Smooth muscle cell (in vitro differentiated cells): ENCODE measurements around the gene TSPAN19. TPM values are rescaled to one million over a fixed set of nuclear protein-coding genes. Genes with fewer than 3 reads are reported as not detected.
A peak's percentile ranks its signal among the peaks of the same experiment; 100 is the strongest.

Experiments used
- DNase-seq: peaks from one replicate; lab custom pipeline; 2025; ENCODE audit not compliant: unreplicated experiment; lab: John Stamatoyannopoulos, UW
- H2AFZ ChIP-seq: fragments of 200-600 bp; sonication (generic); 2 replicates; pipeline ENCODE4 v1.6.0; 2016; ENCODE audit warnings: antibody characterized with exemption, low read depth, mild to moderate bottlenecking
- H3F3A ChIP-seq: fragments of 200-600 bp; sonication (generic); 2 replicates; pipeline ENCODE4 v1.6.0; 2017; ENCODE audit warnings: antibody characterized with exemption, low read depth
- H3K27ac ChIP-seq: fragments of 200-600 bp; sonication (generic); 2 replicates; pipeline ENCODE4 v1.5.1; 2016; ENCODE audit warnings: low read depth, mild to moderate bottlenecking
- H3K27me3 ChIP-seq: fragments of 200-600 bp; sonication (generic); 2 replicates; pipeline ENCODE4 v1.6.1; 2016; ENCODE audit warnings: low read depth, mild to moderate bottlenecking
- H3K36me3 ChIP-seq: fragments of 200-600 bp; sonication (generic); 2 replicates; pipeline ENCODE4 v1.5.1; 2016; ENCODE audit warnings: low read depth
- H3K4me1 ChIP-seq: fragments of 200-600 bp; sonication (generic); 2 replicates; pipeline ENCODE4 v1.5.1; 2016; ENCODE audit warnings: low read depth
- H3K4me2 ChIP-seq: fragments of 200-600 bp; sonication (generic); 2 replicates; pipeline ENCODE4 v1.6.0; 2016; ENCODE audit warnings: mild to moderate bottlenecking
- H3K4me3 ChIP-seq: fragments of 200-600 bp; sonication (generic); 2 replicates; pipeline ENCODE4 v1.5.1; 2016; ENCODE audit warnings: mild to moderate bottlenecking
- H3K79me2 ChIP-seq: fragments of 200-600 bp; sonication (generic); 2 replicates; pipeline ENCODE4 v1.6.0; 2016; ENCODE audit warnings: low read depth, mild to moderate bottlenecking
- H3K9ac ChIP-seq: fragments of 200-600 bp; sonication (generic); 2 replicates; pipeline ENCODE4 v1.6.0; 2016; ENCODE audit warnings: low read depth
- H3K9me3 ChIP-seq: fragments of 200-600 bp; sonication (generic); replicated peaks from 2 replicates; pipeline ENCODE4 v1.5.1; 2016; ENCODE audit warnings: low read depth
- H4K20me1 ChIP-seq: fragments of 200-600 bp; sonication (generic); 2 replicates; pipeline ENCODE4 v1.6.0; 2016; ENCODE audit warnings: low read depth
- WGBS: methylation state at CpG from one replicate; pipeline ENCODE4 v1.1.7; 2016; ENCODE audit warnings: low lambda C conversion rate; 5-methylcytosine and 5-hydroxymethylcytosine counted together
- polyA plus RNA-seq: library from polyadenylated mRNA; unstranded; fragments of >200 nt; fragmentation: Nextera tagmentation; extraction: Ambion mirVana; gene quantifications from 2 replicates; pipeline ENCODE4 v1.2.1, GENCODE V29; 2016
- total RNA-seq: library from RNA; depleted of rRNA; stranded (reverse); fragments of >200 nt; gene quantifications from 2 replicates; pipeline ENCODE4 v1.2.3, GENCODE V29; 2014
- TF ChIP-seq, protein P1 (sequence below): fragments of 200-600 bp; sonication (generic); IDR thresholded peaks from 2 replicates; pipeline ENCODE4 v1.5.1; 2017; ENCODE audit warnings: borderline replicate concordance, mild to moderate bottlenecking, antibody characterized with exemption; ENCODE audit not compliant: insufficient read depth, poor library complexity, severe bottlenecking

TSPAN19 gene
- total and polyA plus RNA-seq, 2 experiments from 2014 or later, result not detected

DNA sequence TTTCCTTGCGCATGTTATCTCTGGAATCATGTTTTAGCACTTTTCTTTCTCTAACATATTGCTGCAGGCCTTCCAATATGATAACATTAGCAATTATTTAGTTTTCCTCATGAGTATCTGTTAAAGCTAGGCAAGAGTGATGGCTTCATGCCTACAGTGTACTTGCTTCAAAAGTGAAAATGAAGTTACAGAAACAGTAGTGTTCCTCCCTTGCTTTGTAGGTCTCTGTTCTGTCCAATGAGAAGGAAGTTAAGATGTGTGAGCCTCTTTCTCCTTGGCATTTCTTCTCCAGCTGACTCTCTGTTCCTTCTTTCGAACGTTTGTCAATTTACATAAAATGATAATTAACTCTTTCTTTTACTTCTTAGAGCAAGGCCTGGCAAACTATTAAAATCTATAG, 22.3 kb upstream of the TSPAN19 start:
- H4K20me1 ChIP-seq, result no peaks in the 10 kb centered on the region
- no peak overlapping the region for H3K27ac ChIP-seq
- no peak for DNase-seq
- no peaks in the 10 kb centered on the region for H3K79me2 ChIP-seq
- no peaks in the 10 kb centered on the region for H3F3A ChIP-seq
- no peaks in the 10 kb centered on the region for H3K36me3 ChIP-seq
- 80% methylated on average over 3 of the region's 3 CpGs for WGBS
- H2AFZ ChIP-seq, result no peak overlapping the region
- no peaks in the 10 kb centered on the region for H3K4me1 ChIP-seq
- H3K9ac ChIP-seq, result no peak overlapping the region
- no peak overlapping the region for H3K4me2 ChIP-seq
- TF ChIP-seq, protein P1, sequence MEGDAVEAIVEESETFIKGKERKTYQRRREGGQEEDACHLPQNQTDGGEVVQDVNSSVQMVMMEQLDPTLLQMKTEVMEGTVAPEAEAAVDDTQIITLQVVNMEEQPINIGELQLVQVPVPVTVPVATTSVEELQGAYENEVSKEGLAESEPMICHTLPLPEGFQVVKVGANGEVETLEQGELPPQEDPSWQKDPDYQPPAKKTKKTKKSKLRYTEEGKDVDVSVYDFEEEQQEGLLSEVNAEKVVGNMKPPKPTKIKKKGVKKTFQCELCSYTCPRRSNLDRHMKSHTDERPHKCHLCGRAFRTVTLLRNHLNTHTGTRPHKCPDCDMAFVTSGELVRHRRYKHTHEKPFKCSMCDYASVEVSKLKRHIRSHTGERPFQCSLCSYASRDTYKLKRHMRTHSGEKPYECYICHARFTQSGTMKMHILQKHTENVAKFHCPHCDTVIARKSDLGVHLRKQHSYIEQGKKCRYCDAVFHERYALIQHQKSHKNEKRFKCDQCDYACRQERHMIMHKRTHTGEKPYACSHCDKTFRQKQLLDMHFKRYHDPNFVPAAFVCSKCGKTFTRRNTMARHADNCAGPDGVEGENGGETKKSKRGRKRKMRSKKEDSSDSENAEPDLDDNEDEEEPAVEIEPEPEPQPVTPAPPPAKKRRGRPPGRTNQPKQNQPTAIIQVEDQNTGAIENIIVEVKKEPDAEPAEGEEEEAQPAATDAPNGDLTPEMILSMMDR, result no peak
- no peaks in the 10 kb centered on the region for H3K27me3 ChIP-seq
- no peaks in the 10 kb centered on the region for H3K9me3 ChIP-seq
- H3K4me3 ChIP-seq, result no peak overlapping the region

DNA sequence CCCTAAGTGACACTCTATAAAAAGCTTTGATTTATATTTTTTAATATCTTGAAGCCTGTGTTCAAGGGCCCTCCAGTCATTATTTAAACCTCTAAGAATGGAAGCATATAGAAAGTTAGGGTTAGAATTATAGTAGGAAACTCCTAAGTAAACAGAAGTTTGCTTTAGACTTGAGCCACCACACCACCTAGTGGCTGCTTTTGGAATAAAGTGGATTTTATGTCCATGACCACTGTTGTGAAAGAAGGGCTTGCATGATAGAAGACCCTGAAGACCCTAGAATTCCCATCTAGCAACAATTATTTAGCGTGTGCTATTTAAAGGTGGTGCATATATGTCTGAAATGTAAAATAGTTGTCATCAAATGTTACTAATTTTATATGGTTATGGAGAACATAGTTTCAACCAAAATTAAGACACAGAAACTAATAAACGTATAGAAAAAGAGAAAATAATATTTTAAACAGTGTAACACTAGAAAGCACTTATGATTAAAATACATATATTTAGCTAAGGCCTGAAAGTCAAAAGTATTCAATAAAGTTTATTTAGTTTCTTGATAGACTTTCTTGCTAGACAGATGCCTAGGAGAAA, 21.4 kb upstream of the TSPAN19 start:
- H4K20me1 ChIP-seq, result no peaks in the 10 kb centered on the region
- no peak overlapping the region for H3K4me2 ChIP-seq
- H3K9me3 ChIP-seq, result no peaks in the 10 kb centered on the region
- H3F3A ChIP-seq, result no peaks in the 10 kb centered on the region
- no peak overlapping the region for H3K27ac ChIP-seq
- H3K9ac ChIP-seq, result no peak overlapping the region
- H3K36me3 ChIP-seq, result no peaks in the 10 kb centered on the region
- DNase-seq, result no peak
- no peak overlapping the region for H3K4me3 ChIP-seq
- H3K27me3 ChIP-seq, result no peaks in the 10 kb centered on the region
- 51% methylated on average over 2 of the region's 2 CpGs for WGBS
- H3K79me2 ChIP-seq, result no peaks in the 10 kb centered on the region
- H2AFZ ChIP-seq, result no peak overlapping the region
- TF ChIP-seq, protein P1, result peak; percentile 84
- no peaks in the 10 kb centered on the region for H3K4me1 ChIP-seq

DNA sequence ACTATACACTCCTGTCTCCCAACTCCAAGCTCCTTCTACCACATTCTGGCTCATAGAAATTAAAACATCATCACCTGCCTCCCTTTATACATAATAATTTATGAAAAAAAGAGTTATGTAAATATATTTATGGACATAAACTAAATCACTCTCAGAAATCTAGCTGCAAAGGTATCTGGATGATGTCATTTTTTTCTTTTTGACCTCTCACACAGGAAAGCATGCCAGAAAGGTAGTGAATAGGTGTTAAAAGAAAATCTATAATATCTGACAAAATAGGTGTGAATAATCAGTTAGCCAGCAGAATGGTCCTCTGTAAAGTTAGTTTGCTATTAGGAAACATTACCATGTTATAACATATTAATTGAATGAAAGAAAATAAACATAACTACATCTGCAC, 7.8 kb upstream of the TSPAN19 start:
- H3F3A ChIP-seq, result no peaks in the 10 kb centered on the region

More for the DNA sequence above, 7.8 kb upstream of the TSPAN19 start:
- no peaks in the 10 kb centered on the region for H3K4me1 ChIP-seq
- H3K79me2 ChIP-seq, result no peaks in the 10 kb centered on the region
- H2AFZ ChIP-seq, result no peak overlapping the region
- no peaks in the 10 kb centered on the region for H3K27me3 ChIP-seq
- no peaks in the 10 kb centered on the region for H4K20me1 ChIP-seq
- TF ChIP-seq, protein P1, result no peak
- H3K9ac ChIP-seq, result no peak overlapping the region
- DNase-seq, result no peak
- H3K27ac ChIP-seq, result no peak overlapping the region
- no peak overlapping the region for H3K4me3 ChIP-seq
- no peaks in the 10 kb centered on the region for H3K36me3 ChIP-seq
- H3K9me3 ChIP-seq, result no peaks in the 10 kb centered on the region
- no peak overlapping the region for H3K4me2 ChIP-seq
